SK-MEL-5 (cell line): ENCODE results near the gene TPRG1L. TPM values are rescaled to one million over a fixed set of nuclear protein-coding genes. Genes with fewer than 3 reads are reported as not detected.
"Not testable (repeated sequence)": the region's sequence is repeated elsewhere in the genome, so short reads cannot be mapped to it uniquely, and the experiment has no call there.

Experiments
- DNase-seq: peaks from one replicate; pipeline ENCODE4 v3.0.0-alpha.2; 2016; ENCODE audit warnings: low read depth, low spot score
- in situ Hi-C: cut with HindIII; loops from 2 replicates; pipeline ENCODE4 v1.10.0; 2016; ENCODE audit warnings: low sequenced_read_pairs, high pct_unique_total_duplicates, low pct_unique_long_range_greater_than_20kb
- total RNA-seq: library from RNA; depleted of rRNA; stranded (reverse); fragments of >200 nt; shearing (Covaris generic); gene quantifications from 2 replicates; pipeline ENCODE4 v1.2.3, GENCODE V29; 2014

TPRG1L gene
- total RNA-seq, 1 experiment from 2014 or later, result 12.2 TPM

DNA sequence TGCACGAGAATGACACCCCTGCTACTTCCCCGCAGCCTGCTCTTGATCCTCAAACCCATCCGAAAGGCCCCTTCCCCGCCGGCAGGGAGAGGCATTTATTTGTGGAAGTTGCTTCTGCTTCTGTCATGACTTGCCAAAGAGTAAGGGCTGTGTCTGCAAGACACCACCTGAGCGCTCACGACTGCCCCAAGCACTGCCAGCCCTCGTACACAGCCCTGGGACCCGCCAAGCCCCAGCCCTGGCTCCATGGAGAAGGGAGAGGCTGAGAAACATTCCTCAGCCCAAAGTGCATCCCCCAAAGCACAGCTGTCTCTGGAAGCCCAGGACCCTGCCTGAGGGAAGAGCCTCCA lies 6.3 kb upstream of the TPRG1L start:
- in situ Hi-C loops, result no loop called here
- DNase-seq, result no peak

DNA sequence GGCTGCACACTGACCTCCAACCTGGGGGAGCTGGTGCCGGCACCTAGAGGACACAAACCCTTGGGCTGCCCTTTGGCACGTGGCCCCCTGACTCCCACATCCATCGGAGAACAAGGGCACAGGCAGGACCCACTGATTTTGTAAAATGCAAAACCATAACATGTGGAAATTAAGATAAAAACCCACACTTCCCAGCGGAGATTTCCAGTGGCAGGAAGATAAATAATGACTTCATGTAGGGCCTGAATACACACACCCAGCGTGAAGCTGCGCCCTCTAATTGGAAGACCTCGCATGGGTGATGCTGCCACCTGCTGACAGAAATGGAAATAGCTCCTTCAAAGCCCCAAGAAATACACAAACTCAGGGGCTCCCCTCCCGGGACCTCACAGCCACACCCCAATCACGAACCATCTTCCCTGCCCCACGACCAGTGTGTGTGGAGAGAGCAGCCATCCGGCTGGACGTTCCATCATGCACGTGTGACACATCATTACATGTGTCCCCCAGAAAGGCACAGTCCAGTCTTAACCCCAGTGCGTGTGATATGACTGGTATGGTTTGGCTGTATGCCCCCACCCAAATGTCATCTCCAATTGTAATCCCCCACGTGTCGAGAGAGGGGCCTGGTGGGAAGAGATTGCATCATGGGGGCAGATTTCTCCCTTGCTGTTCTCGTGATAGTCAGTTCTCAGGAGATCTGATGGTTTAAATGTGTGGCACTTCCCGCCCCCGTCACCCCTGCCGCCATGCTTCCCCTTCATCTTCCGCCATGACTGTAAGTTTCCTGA lies 5.7 kb upstream of the TPRG1L start:
- in situ Hi-C loops, result no loop called here
- peak; percentile 67 for DNase-seq

DNA sequence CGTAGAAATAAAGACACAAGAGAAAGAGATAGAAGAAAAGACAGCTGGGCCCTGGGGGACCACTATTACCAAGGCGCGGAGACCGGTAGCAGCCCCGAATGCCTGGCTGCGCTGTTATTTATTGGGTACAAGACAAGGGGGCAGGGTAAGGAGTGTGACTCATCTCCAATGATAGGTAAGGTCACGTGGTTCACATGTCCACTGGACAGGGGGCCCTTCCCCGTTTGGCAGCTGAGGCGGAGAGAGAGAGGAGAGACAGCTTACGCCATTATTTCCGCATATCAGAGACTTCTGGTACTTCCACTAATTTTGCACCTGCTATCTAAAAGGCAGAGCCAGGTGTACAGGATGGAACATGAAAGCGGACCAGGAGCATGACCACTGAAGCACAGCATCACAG lies 4.1 kb upstream of the TPRG1L start:
- DNase-seq, result no peak
- in situ Hi-C loops, result no loop called here

DNA sequence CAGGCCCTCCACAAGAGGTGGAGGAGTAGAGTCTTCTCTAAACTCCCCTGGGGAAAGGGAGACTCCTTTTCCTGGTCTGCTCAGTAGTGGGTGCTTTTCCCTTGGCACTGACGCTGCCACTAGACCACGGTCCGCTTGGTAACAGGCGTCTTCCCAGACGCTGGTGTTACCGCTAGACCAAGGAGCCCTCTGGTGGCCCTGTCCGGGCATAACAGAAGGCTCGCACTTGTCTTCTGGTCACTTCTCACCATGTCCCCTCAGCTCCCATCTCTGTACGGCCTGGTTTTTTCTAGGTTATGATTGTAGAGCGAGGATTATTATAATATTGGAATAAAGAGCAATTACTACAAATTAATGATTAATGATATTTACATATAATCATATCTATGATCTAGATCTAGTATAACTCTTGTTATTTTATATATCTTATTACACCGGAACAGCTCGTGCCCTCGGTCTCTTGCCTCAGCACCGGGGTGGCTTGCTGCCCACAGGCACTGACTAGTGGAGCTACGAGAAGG lies 3.6 kb upstream of the TPRG1L start:
- in situ Hi-C loops, result not testable (repeated sequence)

DNA sequence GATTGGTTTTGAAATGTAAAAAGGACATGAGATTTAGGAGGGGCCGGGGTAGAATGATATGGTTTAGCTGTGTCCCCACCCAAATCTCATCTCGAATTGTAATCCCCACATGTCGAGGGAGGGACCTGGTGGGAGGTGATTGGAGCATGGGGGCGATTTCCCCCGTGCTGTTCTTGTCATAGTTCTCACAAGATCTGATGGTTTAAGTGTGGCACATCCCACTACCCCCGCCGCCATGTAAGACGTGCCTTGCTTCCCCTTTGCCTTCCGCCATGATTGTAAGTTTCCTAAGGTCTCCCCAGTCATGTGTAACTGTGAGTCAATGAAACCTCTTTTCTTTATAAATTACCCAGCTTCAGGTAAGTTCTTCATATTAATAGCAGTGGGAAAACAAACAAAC lies 2.7 kb upstream of the TPRG1L start:
- DNase-seq, in situ Hi-C loops: not testable (repeated sequence)

More for the DNA sequence above, 3.6 kb upstream of the TPRG1L start:
- DNase-seq, result peak; percentile 61

DNA sequence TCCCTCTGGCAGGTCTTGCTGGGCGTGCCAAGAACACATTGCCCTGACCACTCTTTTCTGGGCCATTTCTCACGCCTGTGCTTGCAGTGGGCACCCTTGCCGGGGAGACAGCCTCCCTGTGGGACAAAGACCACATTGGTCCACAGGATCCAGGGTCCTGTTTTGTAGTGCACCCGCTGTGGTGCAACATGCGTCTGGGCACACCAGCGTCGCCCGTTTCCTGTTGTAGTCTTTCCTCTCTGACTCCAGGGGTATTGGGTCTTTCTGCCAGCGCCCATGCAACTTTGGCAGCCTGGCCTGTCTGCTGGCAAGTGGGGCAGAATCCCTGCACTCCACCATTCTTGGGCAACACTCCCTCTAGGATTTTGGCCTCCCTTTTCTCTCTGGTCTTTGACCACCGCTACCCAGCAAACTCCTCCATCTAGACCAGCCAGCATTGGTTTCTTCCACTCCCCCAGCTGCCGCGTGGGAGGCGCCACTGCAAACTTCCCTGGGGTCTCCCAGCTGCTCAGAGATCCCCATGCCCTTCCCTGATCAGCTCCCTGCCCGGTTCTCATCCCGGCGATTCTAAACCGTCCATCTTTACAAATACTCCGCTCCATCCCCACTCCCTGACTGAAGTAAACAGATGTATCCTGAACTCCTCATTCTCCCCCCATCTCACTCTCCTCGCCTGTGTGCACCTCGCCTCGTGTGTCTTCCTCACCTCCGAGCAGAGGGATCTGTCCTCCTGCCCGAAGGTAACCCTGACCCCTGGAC lies 1.2 kb upstream of the TPRG1L start:
- in situ Hi-C loops, result no loop called here
- no peak for DNase-seq

DNA sequence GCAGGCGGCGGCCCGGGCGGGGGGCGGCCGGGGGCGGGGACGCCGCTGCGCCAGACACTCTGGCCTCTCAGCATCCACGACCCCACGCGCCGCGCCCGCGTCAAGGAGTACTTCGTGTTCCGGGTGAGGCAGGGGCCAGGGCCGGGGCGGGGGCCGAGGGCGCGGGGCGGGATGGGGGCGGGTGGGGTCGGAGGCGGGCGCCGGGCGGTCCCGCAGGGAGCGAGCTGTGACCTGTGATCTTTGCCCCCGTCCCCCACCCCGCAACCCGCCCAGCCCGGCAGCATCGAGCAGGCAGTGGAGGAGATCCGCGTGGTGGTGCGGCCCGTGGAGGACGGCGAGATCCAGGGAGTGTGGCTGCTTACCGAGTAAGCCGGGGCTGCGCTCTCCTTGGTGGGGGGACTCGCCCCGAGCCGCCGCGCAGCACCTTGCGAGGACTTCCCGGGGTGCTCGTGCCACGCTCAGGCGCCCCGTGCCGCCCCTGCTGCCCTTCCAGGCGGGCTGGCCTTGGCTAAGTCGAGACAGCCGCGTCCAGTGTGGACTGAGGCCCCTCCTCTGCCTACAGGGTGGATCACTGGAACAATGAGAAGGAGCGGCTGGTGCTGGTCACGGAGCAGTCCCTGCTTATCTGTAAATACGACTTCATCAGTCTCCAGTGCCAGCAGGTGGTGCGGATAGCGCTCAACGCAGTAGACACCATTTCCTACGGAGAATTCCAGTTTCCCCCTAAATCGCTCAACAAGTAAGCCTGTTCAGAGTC lies 514 bp downstream of the TPRG1L start:
- peak; percentile 19 for DNase-seq

DNA sequence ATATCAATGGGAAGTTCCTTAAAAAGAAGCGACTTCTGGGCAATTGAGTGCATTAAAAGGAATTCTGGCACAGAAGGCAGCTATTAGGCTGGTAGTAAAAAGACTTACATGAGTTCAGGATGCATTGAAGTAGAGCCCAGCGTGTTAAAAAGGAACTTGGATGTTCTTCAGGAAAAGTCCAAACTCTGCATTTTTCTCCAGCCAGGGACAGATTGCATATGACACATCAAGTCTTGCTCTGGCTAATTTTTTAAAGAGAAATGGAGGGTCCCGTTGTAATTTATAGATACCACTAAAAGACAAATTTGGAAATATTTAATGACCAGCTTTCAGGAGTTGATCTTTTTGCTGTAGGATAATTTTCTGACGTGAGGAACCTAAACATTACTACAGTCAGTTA lies 1.2 kb downstream of the TPRG1L start:
- no peak for DNase-seq
- in situ Hi-C loops, result no loop called here

More for the DNA sequence above, 514 bp downstream of the TPRG1L start:
- in situ Hi-C loops, result no loop called here

DNA sequence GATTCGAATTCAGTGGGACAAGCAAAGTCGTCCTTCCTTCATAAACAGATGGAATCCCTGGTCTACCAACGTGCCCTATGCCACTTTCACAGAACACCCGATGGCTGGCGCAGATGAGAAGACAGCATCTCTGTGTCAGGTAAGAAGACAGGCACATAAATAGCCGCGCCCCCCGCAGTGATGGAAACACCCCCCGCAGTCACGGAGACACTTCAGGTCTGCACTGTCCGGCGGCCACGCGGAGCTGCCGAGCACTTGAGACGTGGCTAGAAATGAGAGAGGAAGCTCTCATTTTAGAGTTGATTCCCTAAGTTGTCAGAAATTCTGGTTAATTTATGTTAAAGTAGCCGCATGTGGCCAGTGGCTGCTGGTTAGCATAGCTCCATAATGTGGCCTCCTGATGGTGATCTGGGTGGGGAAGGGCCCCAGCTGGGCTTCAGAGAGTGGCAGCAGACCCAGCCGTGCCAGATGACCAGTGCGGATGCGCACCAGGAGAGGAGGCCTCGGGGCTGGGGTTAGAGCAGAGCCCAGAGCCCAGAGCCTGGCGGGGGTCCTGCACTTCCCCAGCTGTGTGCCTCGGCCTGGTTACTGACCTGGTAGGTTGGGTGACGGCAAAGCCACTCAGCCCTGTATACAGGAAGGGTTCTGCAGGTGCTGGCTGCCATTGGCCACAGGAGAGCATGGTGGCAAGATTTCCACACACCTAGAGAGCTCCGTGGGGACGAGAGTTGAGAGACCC lies 2.9 kb downstream of the TPRG1L start:
- no peak for DNase-seq
- in situ Hi-C loops, result no loop called here

DNA sequence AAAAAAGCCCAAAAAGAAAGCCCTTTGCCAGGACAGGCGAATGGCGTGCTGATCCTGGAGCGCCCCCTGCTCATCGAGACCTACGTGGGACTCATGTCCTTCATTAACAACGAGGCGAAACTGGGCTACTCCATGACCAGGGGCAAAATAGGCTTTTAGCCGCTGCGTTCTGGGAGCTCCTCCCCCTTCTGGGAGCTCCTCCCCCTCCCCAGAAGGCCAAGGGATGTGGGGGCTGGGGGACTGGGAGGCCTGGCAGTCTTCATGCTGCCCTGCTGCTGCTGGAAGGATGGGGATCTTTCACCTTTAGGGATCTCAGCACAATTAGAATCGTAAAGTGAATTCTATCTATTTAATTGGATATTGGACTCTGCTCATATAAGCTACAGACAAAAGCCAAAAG lies 3.6 kb downstream of the TPRG1L start:
- in situ Hi-C loops, result no loop called here
- DNase-seq, result peak; percentile 21

DNA sequence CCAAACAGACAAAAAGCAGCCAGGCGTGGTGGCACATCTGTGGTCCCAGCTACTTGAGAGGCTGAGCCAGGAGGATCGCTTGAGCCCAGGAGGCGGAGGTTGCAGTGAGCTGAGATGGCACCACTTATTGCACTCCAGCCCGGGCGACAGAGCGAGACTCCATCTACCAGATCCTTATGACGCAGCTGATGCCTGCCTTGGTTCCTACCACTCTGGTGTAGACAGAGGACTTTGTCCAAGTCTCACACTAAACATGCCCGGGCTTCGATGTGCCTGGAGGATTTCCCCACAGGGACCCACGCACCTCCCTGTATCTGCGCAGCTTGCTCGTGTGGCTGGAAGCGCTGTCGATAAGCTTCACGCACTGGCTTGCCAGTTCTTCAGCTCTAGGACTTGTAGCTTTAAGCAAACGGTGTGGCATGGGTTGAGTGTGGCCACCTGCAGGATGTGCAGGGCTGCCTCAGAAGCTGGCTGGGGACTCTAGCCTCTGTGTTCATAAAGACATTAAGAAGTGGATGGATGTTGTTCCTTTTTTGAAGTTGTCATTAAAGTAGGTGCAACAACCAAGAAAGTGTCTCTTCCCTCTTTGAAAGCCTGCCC lies 4.8 kb downstream of the TPRG1L start:
- in situ Hi-C loops, result no loop called here

DNA sequence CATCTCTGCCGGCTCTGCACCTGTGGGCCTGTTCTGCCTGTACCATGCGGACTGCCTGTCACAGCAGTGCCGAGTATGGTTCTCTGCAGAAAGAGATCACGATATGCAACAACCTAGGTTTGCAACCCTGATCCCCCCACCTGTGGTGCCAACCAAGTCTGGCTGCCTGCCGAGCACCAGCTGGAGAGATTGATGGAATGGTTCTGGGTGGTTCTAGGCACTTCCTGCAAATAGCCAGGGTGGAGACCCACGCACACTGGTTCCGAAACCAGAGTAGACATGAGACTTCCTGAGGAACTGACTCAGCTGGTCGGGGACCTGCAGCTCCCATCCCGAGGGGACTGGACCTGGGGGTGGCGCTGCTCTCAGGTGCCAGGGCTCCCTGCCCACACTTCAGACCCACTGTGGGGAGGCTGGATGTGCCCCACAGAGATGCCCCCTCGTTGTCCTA lies 5.4 kb downstream of the TPRG1L start:
- in situ Hi-C loops, result no loop called here
- DNase-seq, result no peak

More for the DNA sequence above, 4.8 kb downstream of the TPRG1L start:
- no peak for DNase-seq

DNA sequence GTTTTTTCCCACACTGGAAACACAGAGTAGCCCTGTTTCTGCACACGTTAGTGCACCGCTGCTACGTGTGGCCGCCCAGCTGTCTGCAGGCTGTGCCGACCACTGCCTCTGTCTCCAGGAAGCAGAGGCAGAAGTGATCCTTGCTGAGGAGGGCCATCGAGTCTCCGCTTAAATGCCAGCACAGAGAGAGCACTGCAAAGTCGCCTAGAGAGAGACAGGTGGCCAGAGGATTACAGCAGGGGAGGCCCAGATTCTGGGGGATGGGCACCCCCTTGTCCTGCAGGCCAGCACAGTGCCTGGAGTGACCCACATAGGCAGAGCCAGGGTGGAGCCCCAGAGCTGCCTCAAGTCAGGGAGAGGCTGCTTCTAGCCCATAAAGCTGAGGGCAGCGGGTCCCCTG lies 6.1 kb downstream of the TPRG1L start:
- in situ Hi-C loops, result no loop called here
- DNase-seq, result no peak

DNA sequence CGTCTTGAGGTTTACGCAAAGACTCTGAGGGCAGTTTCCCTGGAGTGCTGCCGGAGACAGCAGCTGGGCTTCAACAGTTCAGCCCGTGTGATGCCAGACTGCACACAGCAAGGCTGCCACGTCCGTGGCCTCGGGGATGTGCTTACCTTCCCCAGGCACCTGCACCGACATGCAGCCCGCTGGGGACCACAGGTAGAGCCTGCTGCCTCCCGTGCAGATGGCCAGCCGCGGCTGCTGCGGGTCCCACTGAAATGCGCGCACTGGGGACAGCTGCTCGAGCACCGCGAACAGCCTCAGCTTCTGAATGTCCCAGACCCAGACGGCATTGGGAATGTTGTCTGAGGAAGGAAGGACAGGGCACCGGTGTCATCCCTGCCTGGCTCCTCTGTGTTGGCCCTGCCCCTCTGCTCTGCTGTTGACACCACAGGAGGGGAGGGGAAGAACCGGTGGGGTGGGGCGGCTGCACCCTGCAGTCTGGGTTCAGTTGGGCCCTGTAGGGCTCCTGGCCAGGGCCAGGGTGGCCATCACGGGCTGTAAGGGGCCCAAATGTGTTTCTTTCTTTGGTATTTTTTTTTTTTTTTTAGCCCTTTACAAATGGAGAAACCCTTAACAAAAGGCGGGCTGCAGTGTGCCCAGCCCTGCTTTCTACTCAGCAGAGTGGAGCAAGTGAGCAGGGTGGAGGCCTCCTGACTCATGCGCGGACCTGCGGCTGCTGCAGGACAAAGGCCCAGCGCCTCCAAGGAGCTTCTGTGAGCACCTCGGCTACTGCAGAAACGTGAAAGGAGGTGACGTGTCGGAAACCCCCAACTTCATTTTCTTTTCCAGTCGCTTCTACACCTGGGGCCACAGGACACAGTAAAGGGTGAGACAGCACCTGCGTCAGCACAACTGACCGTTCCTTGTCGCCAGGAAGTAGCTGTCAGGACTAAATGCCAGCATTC lies 6.8 kb downstream of the TPRG1L start:
- in situ Hi-C loops, result no loop called here

DNA sequence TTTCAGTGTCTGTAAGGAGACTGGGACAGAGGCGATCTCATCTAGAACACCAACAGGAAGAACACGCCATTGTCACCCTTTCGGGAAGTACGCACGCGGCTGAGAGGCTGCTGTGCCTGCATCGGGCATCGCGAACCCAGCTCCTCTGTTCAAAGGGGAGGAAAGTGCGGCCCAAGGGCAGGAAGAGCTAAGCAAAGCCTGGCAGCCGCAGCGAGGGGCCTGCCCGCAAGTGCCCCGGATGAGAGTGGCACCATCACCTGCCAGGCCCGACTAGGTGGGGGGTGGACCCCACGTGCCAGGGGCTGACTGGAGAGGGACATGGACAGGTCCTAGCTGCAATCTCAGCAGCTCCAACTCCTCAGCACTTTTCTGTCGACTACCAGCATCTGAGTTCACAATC lies 7.5 kb downstream of the TPRG1L start:
- no peak for DNase-seq
- in situ Hi-C loops, result no loop called here

More for the DNA sequence above, 6.8 kb downstream of the TPRG1L start:
- DNase-seq, result no peak

DNA sequence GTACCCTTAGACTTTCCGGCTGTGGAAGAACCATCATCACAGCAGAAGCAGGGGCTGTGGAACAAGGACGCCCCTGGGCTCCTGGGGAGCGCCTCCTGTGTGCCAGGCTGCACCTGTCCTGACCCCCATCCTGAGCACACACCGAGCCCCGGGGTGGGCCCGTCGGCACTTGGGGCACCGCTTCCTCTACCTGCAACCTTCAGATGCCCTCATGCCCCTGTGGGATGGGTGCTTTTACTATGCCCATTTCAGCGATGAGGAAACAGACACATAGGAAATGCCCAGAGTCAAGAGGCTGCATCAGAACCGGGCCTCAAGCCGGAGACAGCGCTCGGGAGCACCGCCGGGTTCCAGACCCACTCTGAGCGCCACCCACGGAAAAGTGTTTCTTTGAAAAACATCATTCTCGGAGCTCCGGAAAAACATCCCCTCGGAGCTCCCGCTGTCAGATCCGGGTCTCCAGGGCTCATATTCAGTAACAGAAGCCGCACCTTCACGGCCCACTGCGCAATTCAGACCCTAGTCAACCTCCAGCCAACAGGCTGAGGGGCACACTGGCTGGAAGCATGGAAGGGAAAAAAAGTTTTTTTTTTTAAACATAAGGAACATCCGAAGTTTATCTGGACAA lies 8.0 kb downstream of the TPRG1L start:
- in situ Hi-C loops, result no loop called here
- no peak for DNase-seq
